HCT116 (cell line): ENCODE results near the gene WDR90. TPM values are rescaled to one million over a fixed set of nuclear protein-coding genes. Genes with fewer than 3 reads are reported as not detected.

Experiments
- ATAC-seq: fragments of 200-7000 bp; cut with Tn5 transposase; 2 replicates; pipeline ENCODE4 v1.9.1; 2020; ENCODE audit warnings: mild to moderate bottlenecking, moderate library complexity
- BruUV-seq: library from RNA; stranded (reverse); fragments of 400-500 nt; replicated peaks from 2 replicates; lab custom pipeline; 2021; lab: Mats Ljungman, UMichigan
- CTCF ChIA-PET: fragments of 300-600 bp; sonication (Branson Sonifier 250); formaldehyde crosslinking; loops from one replicate; lab custom pipeline; 2021; ENCODE audit warnings: antibody characterized with exemption; lab: Charles Lee
- POLR2A ChIA-PET: fragments of 300-600, 350-600 bp; sonication (Branson Sonifier 250); formaldehyde crosslinking; loops from one replicate; lab custom pipeline; 2021; ENCODE audit warnings: antibody characterized with exemption; lab: Charles Lee
- RAD21 ChIA-PET, 2 experiments: fragments of 300-600 bp; sonication (Branson Sonifier 250); formaldehyde crosslinking; loops; one replicate each; lab custom pipeline; 2023; ENCODE audit warnings: low total read pairs in 2 of 2; ENCODE audit not compliant: uncharacterized antibody in 2 of 2, unreplicated experiment in 2 of 2, low non-redundant PET in 1 of 2; lab: Charles Lee
- DNase-seq: peaks from one replicate; pipeline ENCODE4 v3.0.0-alpha.2; 2010; ENCODE audit warnings: low read depth, low spot score
- H2AFZ ChIP-seq: fragments of 200-600 bp; shearing (Covaris generic), sonication (generic); 2 replicates; pipeline ENCODE4 v1.6.1; 2017; ENCODE audit warnings: low read depth, mixed run types, mixed read lengths, antibody characterized with exemption, low read length; ENCODE audit not compliant: poor library complexity, severe bottlenecking
- H3K27ac ChIP-seq: 2 replicates; pipeline ENCODE4 v1.5.1; 2012; ENCODE audit warnings: low read depth, low read length
- H3K27me3 ChIP-seq: fragments of 200-600 bp; sonication (generic); 2 replicates; pipeline ENCODE4 v1.6.1; 2016; ENCODE audit warnings: mixed run types, low read length, mixed read lengths; ENCODE audit not compliant: insufficient read depth
- H3K36me3 ChIP-seq, 2 experiments: fragments of 200-500 bp in 1 of 2; fragments of 200-600 bp in 1 of 2; sonication (Bioruptor generic) in 1 of 2; sonication (generic) in 1 of 2; 2 replicates each; pipeline versions ENCODE4 v1.5.1 to v1.6.1; 2014 to 2016; ENCODE audit warnings: low read length in 2 of 2, inconsistent platforms in 1 of 2, mixed read lengths in 1 of 2, mixed run types in 1 of 2; ENCODE audit not compliant: insufficient read depth in 2 of 2, control insufficient read depth in 1 of 2
- H3K4me1 ChIP-seq, 2 experiments: fragments of 200-600 bp in 1 of 2; sonication (generic) in 1 of 2; 2 replicates each; pipeline versions ENCODE4 v1.5.1 to v1.6.1; 2012 to 2017; ENCODE audit warnings: low read length in 2 of 2, inconsistent platforms in 1 of 2, mild to moderate bottlenecking in 1 of 2, mixed read lengths in 1 of 2, mixed run types in 1 of 2, moderate library complexity in 1 of 2; ENCODE audit not compliant: insufficient read depth in 2 of 2, control insufficient read depth in 1 of 2
- H3K4me2 ChIP-seq: fragments of 200-600 bp; sonication (generic); 2 replicates; pipeline ENCODE4 v1.6.1; 2017; ENCODE audit warnings: mixed run types, low read length, mixed read lengths
- H3K4me3 ChIP-seq, 2 experiments: fragments of 200-600 bp in 1 of 2; sonication (generic) in 1 of 2; replicated peaks in 1 of 2; 2 replicates each; pipeline ENCODE4 v1.5.1; 2011 to 2016; ENCODE audit warnings: low read length in 2 of 2, control low read depth in 1 of 2, low read depth in 1 of 2, mild to moderate bottlenecking in 1 of 2, mixed read lengths in 1 of 2, mixed run types in 1 of 2
- H3K79me2 ChIP-seq: fragments of 200-600 bp; sonication (generic); 2 replicates; pipeline ENCODE4 v1.6.1; 2017; ENCODE audit warnings: mild to moderate bottlenecking, mixed run types, low read length, moderate library complexity, mixed read lengths; ENCODE audit not compliant: insufficient read depth
- H3K9ac ChIP-seq: fragments of 200-600 bp; sonication (generic); 2 replicates; pipeline ENCODE4 v1.6.1; 2016; ENCODE audit warnings: low read length, mixed read lengths
- H3K9me2 ChIP-seq: fragments of 200-600 bp; sonication (generic), shearing (Covaris generic); 2 replicates; pipeline ENCODE4 v1.6.1; 2017; ENCODE audit warnings: mixed run types, mild to moderate bottlenecking, moderate library complexity; ENCODE audit not compliant: insufficient read depth
- H3K9me3 ChIP-seq, 2 experiments: fragments of 200-500 bp in 1 of 2; fragments of 200-600 bp in 1 of 2; sonication (Bioruptor generic) in 1 of 2; sonication (generic) in 1 of 2; 2 replicates each; pipeline ENCODE4 v1.6.1; 2014 to 2017; ENCODE audit warnings: low read length in 2 of 2, mixed read lengths in 2 of 2, inconsistent platforms in 1 of 2, low read depth in 1 of 2, mild to moderate bottlenecking in 1 of 2, mixed run types in 1 of 2, moderate library complexity in 1 of 2; ENCODE audit not compliant: control insufficient read depth in 1 of 2, insufficient read depth in 1 of 2
- H4K20me1 ChIP-seq: fragments of 200-600 bp; sonication (generic), shearing (Covaris generic); 2 replicates; pipeline ENCODE4 v1.6.1; 2017; ENCODE audit warnings: mixed run types, mild to moderate bottlenecking, moderate library complexity; ENCODE audit not compliant: insufficient read depth
- ATF3 ChIP-seq: IDR thresholded peaks from 2 replicates; pipeline ENCODE4 v1.6.1; 2012
- CBX3 ChIP-seq: IDR thresholded peaks from 2 replicates; pipeline ENCODE4 v1.6.1; 2012; ENCODE audit warnings: low read depth
- CTCF ChIP-seq, 3 experiments: fragments of 200-600 bp in 1 of 3; sonication (generic) in 1 of 3; IDR thresholded peaks in 2 of 3; conservative IDR thresholded peaks in 1 of 3; 2 replicates each; pipeline ENCODE4 v1.5.1; 2012 to 2017; ENCODE audit warnings: low read depth in 2 of 3, low read length in 2 of 3, antibody characterized with exemption in 1 of 3, borderline replicate concordance in 1 of 3, control low read depth in 1 of 3, mild to moderate bottlenecking in 1 of 3, mixed read lengths in 1 of 3, mixed run types in 1 of 3, moderate library complexity in 1 of 3; ENCODE audit not compliant: insufficient read depth in 1 of 3
- EZH2phosphoT487 ChIP-seq: fragments of 200-600 bp; IDR thresholded peaks from 2 replicates; pipeline ENCODE4 v1.6.1; 2018; ENCODE audit warnings: antibody characterized with exemption, borderline replicate concordance
- POLR2A ChIP-seq: IDR thresholded peaks from 2 replicates; pipeline ENCODE4 v1.7.0; 2011; ENCODE audit warnings: borderline replicate concordance; ENCODE audit not compliant: insufficient read depth, insufficient read length; ENCODE audit errors: extremely low read depth
- REST ChIP-seq: IDR thresholded peaks from 2 replicates; pipeline ENCODE4 v1.6.1; 2012; ENCODE audit warnings: low read depth
- SIN3A ChIP-seq: IDR thresholded peaks from 2 replicates; pipeline ENCODE4 v1.6.1; 2012; ENCODE audit warnings: low read depth
- SP1 ChIP-seq: IDR thresholded peaks from 2 replicates; pipeline ENCODE4 v1.6.1; 2012; ENCODE audit warnings: low read depth
- SRF ChIP-seq: IDR thresholded peaks from 2 replicates; pipeline ENCODE4 v1.6.1; 2012; ENCODE audit warnings: low read depth
- TCF7L2 ChIP-seq: IDR thresholded peaks from 2 replicates; pipeline ENCODE4 v1.7.0; 2011; ENCODE audit warnings: borderline replicate concordance, inconsistent platforms; ENCODE audit not compliant: insufficient read depth, insufficient read length; ENCODE audit errors: extremely low read depth
- YY1 ChIP-seq: IDR thresholded peaks from 2 replicates; pipeline ENCODE4 v1.6.1; 2011; ENCODE audit warnings: low read length, low read depth, moderate library complexity, mild to moderate bottlenecking; ENCODE audit not compliant: insufficient replicate concordance; ENCODE audit errors: extremely low read depth
- ZNF274 ChIP-seq: fragments of 200-500 bp; sonication (Bioruptor generic); IDR thresholded peaks from 2 replicates; pipeline ENCODE4 v1.6.1; 2014; ENCODE audit warnings: mild to moderate bottlenecking, low read depth, low read length, inconsistent platforms
- intact Hi-C: fragments of 100-400 bp; cut with micrococcal nuclease; formaldehyde crosslinking; loops from 2 replicates; pipeline ENCODE4 v1.10.0; 2022
- total RNA-seq: library from RNA; stranded (reverse); gene quantifications from one replicate; pipeline ENCODE4 v1.2.1, GENCODE V29; 2021; ENCODE audit not compliant: unreplicated experiment

Gene WDR90
- total RNA-seq, 1 experiment from 2014 or later: 73.7 TPM

GRCh38 chr16:632486-633335, 16.5 kb upstream of the WDR90 start:
- Histone ChIP-seq H3K4me2 (no peak overlapping the region), H3K9ac (no peak overlapping the region), H3K79me2 (peaks cover 15% of the 10 kb centered on the region; the same call in 1 of the 2 replicates), H3K36me3 (no peaks in the 10 kb centered on the region), H4K20me1 (no peaks in the 10 kb centered on the region), H3K9me3 (no peaks in the 10 kb centered on the region), H3K4me1 (peaks cover 11 to 25% of the 10 kb centered on the region in 2 experiments), H3K27me3 (no peaks in the 10 kb centered on the region), H3K9me2 (no peaks in the 10 kb centered on the region), H2AFZ (no peak overlapping the region), H3K27ac (no peak overlapping the region), H3K4me3 (no peak overlapping the region)
- BruUV-seq: no TSS peak
- RAD21 ChIA-PET: no interaction called here
- CTCF ChIA-PET: no interaction called here
- no peak for TF ChIP-seq SIN3A
- no peak for TF ChIP-seq ATF3
- TF ChIP-seq CBX3: no peak
- TF ChIP-seq SP1: no peak
- no peak for TF ChIP-seq TCF7L2
- no peak for TF ChIP-seq CTCF (IDR thresholded peaks at IDR 0.05 in 2 of 3, conservative IDR thresholded peaks at IDR 0.05 in 1 of 3; ENCODE audit: borderline replicate concordance in 1 of 3, insufficient read depth in 1 of 3, low read depth in 2 of 3, low read length in 2 of 3)
- TF ChIP-seq YY1: no peak
- TF ChIP-seq REST: no peak
- no peak for TF ChIP-seq EZH2phosphoT487
- TF ChIP-seq POLR2A: no peak
- TF ChIP-seq ZNF274: no peak
- no peak for TF ChIP-seq SRF
- ATAC-seq (no peak), DNase-seq (no peak)
- POLR2A ChIA-PET: no interaction called here
- intact Hi-C loops: no loop called here
